SJCRH30 (cell line): Measurements from ENCODE around the gene LTA4H. TPM values are rescaled to one million over a fixed set of nuclear protein-coding genes. Genes with fewer than 3 reads are reported as not detected.

ENCODE experiments used
- DNase-seq, 2 experiments: peaks; one replicate each; pipeline ENCODE4 v3.0.0-alpha.2; 2015 to 2020
- H3K27ac ChIP-seq: fragments of 250-450 bp; sonication (Bioruptor Pico); 2 replicates; pipeline ENCODE4 v1.5.1; 2020; ENCODE audit warnings: mild to moderate bottlenecking, moderate library complexity
- H3K27me3 ChIP-seq: fragments of 250-450 bp; sonication (Bioruptor Pico); 2 replicates; pipeline ENCODE4 v1.5.1; 2020; ENCODE audit warnings: mild to moderate bottlenecking, moderate library complexity
- H3K36me3 ChIP-seq: fragments of 250-450 bp; sonication (Bioruptor Pico); 2 replicates; pipeline ENCODE4 v1.5.1; 2020; ENCODE audit warnings: mild to moderate bottlenecking, moderate library complexity
- H3K4me1 ChIP-seq: fragments of 250-450 bp; sonication (Bioruptor Pico); 2 replicates; pipeline ENCODE4 v1.5.1; 2020; ENCODE audit warnings: mild to moderate bottlenecking, moderate library complexity
- H3K4me3 ChIP-seq: fragments of 250-450 bp; sonication (Bioruptor Pico); 2 replicates; pipeline ENCODE4 v1.5.1; 2020; ENCODE audit warnings: mild to moderate bottlenecking, moderate library complexity
- H3K9me3 ChIP-seq: fragments of 250-450 bp; sonication (Bioruptor Pico); replicated peaks from 2 replicates; pipeline ENCODE4 v1.5.1; 2020; ENCODE audit warnings: mild to moderate bottlenecking, moderate library complexity
- total RNA-seq: library from RNA; depleted of rRNA; stranded (reverse); fragments of >200 nt; shearing (Covaris generic); gene quantifications from 2 replicates; pipeline ENCODE4 v1.2.3, GENCODE V29; 2014

Gene LTA4H
- total RNA-seq, 1 experiment from 2014 or later: 85.6 TPM

- Histone ChIP-seq H3K4me1 (peaks cover 7% of the 10 kb centered on the region; the same call in 1 of the 2 replicates), H3K27me3 (no peaks in the 10 kb centered on the region), H3K27ac (no peak overlapping the region), H3K36me3 (no peaks in the 10 kb centered on the region), H3K4me3 (no peak overlapping the region; the same call in 1 of the 2 replicates), H3K9me3 (no peaks in the 10 kb centered on the region)
- no peak for DNase-seq
These were observed 13.1 kb upstream of the LTA4H start for GRCh38 chr12:96048393-96048969.

- peak in 1 of 2 experiments; percentile 26 for DNase-seq
- Histone ChIP-seq H3K36me3 (no peaks in the 10 kb centered on the region), H3K9me3 (no peaks in the 10 kb centered on the region), H3K27ac (no peak overlapping the region), H3K4me3 (no peak overlapping the region; the same call in 1 of the 2 replicates), H3K4me1 (peaks cover 7% of the 10 kb centered on the region; the same call in 1 of the 2 replicates), H3K27me3 (no peaks in the 10 kb centered on the region)
These were observed 12.1 kb upstream of the LTA4H start for GRCh38 chr12:96047229-96048211.

DNA sequence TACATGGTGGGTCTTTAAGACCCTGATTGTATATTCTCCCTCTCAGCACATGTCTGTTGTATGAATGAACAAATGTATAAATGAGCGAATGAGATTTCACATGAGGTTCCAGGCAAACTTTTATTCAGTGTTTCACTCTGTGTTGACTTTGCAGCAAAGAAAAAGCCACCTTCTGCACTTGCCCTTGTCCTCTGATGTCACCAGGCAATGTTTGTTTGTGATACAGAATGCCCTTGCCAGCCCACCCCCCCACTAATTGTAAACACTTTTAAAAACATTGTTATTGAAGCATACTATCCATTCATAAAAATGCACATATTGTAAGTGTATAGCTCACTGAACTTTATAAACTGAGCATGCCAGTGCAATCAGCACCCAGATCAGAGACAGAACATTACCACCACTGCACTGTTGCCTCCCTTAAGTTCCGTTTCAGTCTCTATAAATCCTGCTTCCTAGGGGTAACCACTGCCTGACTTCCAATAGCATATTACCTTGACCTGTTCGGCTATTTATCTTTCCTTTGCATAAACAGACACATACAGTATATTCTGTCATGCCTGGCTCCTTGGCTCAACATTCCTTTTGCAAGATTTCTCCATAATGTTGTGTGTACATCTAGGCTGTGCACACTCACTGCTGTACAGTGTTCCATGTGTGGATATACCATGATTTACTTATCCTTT, 11.3 kb upstream of the LTA4H start:
- Histone ChIP-seq H3K4me1 (peaks cover 7% of the 10 kb centered on the region; the same call in 1 of the 2 replicates), H3K27ac (no peak overlapping the region), H3K9me3 (no peaks in the 10 kb centered on the region), H3K27me3 (no peaks in the 10 kb centered on the region), H3K36me3 (no peaks in the 10 kb centered on the region), H3K4me3 (no peak overlapping the region)
- no peak for DNase-seq

- Histone ChIP-seq H3K9me3 (no peaks in the 10 kb centered on the region), H3K4me1 (peaks cover 7% of the 10 kb centered on the region; the same call in 1 of the 2 replicates), H3K4me3 (no peak overlapping the region), H3K27ac (no peak overlapping the region), H3K36me3 (no peaks in the 10 kb centered on the region), H3K27me3 (no peaks in the 10 kb centered on the region)
- no peak for DNase-seq
These were observed 10.2 kb upstream of the LTA4H start for GRCh38 chr12:96045566-96045965.

DNA sequence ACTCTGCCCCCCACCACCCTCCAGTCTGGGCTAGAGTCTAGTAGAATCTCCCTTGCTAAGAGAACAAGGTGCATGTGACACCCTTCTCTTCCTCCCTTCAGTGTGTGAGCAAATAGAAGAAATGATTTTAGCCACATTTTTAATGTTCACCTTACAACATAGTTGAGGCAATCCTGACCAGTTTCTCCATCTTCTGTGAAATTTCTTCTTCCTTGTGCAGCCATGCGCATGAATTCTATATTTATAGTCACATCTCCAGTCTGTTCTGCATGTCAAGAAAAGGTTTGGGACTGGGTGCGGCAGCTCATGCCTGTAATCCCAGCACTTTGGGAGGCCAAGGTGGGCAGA, 9.5 kb upstream of the LTA4H start:
- H3K36me3 ChIP-seq: no peaks in the 10 kb centered on the region
- no peak overlapping the region for H3K27ac ChIP-seq
- peaks cover 7% of the 10 kb centered on the region; the same call in 1 of the 2 replicates for H3K4me1 ChIP-seq
- DNase-seq: no peak
- H3K4me3 ChIP-seq: no peak overlapping the region
- no peaks in the 10 kb centered on the region for H3K9me3 ChIP-seq
- H3K27me3 ChIP-seq: no peaks in the 10 kb centered on the region

DNA sequence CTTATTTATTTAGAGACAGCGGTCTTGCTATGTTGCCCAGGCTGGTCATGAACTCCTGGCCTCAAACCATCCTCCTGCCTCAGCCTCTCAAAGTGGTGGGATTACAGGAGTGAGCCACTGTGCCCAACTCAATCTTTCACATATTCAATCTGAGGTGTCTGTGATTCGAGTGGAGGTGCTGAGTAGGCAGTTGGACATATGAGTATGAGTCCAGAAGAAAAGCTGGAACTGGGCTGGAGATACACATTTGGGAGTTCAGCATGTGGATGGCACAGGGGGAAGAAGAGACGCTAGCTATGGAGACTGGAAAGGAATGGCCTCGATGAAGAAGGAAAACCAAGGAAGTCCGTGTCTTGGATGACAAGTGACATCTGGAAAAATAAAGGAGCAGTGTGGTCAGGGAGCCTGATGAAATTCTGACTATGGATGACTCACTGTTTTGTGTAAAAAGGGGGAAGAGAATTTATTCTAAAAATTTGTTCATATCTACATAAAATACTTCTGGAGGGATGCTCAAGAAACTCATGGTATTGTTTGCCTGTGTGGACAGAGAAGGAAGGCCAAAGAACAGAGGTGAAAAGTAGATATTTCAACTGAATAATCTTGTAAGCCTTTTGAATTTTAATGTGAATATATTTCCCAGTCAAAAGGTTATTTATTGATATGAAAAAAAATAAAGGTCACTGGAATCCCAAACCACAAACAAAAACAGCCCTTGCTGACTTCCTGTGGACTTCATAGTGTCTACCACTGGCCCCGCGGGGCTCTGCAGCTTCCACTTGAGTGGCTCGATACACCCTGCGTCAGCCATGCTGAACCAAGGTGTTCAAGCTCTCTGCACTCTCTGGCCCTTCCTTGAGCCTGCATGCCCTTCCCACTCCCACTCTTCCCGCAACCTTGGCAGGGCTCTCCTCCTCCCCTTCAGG, 8.9 kb upstream of the LTA4H start:
- Histone ChIP-seq H3K27ac (no peak overlapping the region), H3K4me3 (no peak overlapping the region), H3K27me3 (no peaks in the 10 kb centered on the region), H3K4me1 (peaks cover 7% of the 10 kb centered on the region; the same call in 1 of the 2 replicates), H3K36me3 (no peaks in the 10 kb centered on the region), H3K9me3 (no peaks in the 10 kb centered on the region)
- DNase-seq: no peak

DNA sequence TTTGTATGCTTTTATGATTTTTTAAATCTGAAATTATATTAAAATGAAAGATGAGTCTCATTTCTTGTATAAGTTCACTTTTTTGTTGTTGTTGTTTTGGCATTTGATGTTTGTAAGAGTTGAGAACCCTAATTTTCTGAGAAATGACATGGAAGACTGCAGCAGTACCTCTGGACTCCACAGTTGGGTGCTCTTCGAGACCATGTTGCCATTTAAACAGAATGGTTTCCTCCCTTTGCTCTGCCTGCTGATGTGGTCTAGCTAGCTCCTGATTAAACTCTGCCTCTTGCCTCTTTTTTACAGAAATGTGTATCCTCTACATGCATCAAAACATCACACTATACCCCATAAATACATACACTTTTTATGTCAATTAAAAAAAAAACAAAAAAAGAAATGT, 5.8 kb upstream of the LTA4H start:
- no peak overlapping the region for H3K27ac ChIP-seq
- no peak overlapping the region for H3K4me3 ChIP-seq
- H3K27me3 ChIP-seq: no peaks in the 10 kb centered on the region
- no peaks in the 10 kb centered on the region for H3K9me3 ChIP-seq
- DNase-seq: no peak
- H3K4me1 ChIP-seq: no peaks in the 10 kb centered on the region
- no peaks in the 10 kb centered on the region for H3K36me3 ChIP-seq

GRCh38 chr12:96040305-96041133, 5.1 kb upstream of the LTA4H start:
- H3K4me3 ChIP-seq: no peak overlapping the region
- no peaks in the 10 kb centered on the region for H3K36me3 ChIP-seq
- DNase-seq: no peak
- no peaks in the 10 kb centered on the region for H3K9me3 ChIP-seq
- H3K4me1 ChIP-seq: no peaks in the 10 kb centered on the region
- H3K27ac ChIP-seq: no peak overlapping the region
- no peaks in the 10 kb centered on the region for H3K27me3 ChIP-seq

DNA sequence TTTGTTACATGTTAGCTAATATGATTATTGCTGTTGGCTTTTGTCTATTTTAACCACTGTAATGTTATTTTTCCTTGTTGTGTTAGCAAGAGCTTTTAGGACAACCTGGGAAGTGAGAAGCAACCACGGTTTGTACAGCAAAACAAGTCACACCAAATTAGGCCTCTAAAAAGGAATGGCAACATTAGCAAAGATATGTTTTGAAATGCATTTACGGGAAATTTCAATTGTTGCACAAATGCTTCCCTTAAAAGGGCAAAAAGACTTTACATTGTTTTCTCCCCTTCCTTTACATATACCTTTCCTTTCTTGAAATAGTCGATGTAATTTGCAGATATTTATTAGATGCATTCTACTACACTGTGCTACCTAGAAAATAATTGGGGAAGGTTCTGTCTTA, 4.1 kb upstream of the LTA4H start:
- DNase-seq: no peak
- H3K4me1 ChIP-seq: no peaks in the 10 kb centered on the region
- no peaks in the 10 kb centered on the region for H3K36me3 ChIP-seq
- no peak overlapping the region for H3K27ac ChIP-seq
- no peaks in the 10 kb centered on the region for H3K27me3 ChIP-seq
- H3K4me3 ChIP-seq: no peak overlapping the region
- no peaks in the 10 kb centered on the region for H3K9me3 ChIP-seq

DNA sequence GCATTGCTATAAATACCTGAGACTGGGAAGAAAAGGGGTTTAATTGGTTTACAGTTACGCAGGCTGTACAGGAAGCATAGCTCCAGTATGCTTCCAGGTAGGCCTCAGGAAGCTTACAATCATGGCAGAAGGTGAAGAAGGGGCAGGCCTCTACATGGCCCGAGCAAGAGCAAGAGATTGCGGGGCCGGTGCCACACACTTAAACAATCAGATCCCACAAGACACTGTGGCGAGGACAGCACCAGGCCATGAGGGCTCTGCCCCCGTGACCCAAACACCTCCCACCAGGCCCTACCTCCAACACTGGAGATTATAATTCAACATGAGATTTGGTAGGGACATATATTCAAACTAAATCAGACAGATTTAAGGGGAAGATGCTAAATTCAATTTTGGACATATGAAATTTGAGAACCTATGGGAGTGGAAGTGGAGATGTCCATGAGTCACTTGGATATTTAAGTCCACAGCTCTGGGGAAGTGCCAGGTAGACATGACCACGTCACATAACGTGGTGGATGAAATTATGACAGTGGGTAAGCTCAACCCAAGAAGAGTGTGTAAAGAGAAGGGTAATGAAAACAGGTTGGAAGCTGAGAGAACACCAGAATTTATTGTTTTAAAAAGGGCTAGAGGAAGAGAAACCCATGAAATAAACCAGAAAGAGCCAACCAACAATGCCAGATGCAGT, 1.5 kb upstream of the LTA4H start:
- H3K4me1 ChIP-seq: peaks cover 3% of the 10 kb centered on the region; the same call in 1 of the 2 replicates
- H3K9me3 ChIP-seq: no peaks in the 10 kb centered on the region
- no peaks in the 10 kb centered on the region for H3K27me3 ChIP-seq
- no peaks in the 10 kb centered on the region for H3K36me3 ChIP-seq
- no peak overlapping the region for H3K4me3 ChIP-seq
- no peak for DNase-seq
- H3K27ac ChIP-seq: no peak overlapping the region

DNA sequence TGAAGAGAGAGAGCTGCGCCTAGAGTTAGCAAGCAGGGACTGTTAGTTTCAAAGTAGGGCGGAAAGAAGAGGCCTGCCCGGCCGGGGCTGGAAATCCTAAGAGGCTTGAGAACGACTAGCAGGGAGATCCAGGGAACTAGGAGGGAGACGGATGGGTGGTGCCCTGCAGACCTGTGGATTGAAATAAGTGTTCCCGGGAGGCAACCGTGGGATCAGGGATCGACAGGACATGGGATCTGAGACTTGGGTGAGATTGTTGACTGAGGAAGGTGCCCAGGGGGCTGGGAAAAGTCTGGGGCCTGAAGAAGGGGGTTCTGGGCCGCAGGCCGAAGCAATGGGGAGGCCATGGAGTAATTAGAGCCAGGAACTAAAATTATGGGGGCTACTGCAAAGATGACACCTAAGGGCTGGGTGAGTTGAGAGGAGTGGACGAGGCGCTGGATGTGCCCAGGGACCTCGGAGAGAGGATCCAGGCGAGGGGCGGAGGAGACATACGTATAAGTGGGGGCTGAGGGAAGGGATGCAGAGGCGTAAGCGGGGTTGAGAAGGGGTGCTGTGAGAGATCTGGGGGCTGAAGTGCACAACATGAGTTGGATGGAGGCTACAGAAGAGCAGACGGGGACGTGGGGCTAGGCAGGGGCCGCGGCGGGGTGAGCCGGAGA, 635 bp downstream of the LTA4H start:
- H3K27me3 ChIP-seq: no peaks in the 10 kb centered on the region
- DNase-seq: peak; percentile 49 to 66
- no peak overlapping the region; the same call in 1 of the 2 replicates for H3K27ac ChIP-seq
- H3K36me3 ChIP-seq: no peaks in the 10 kb centered on the region
- H3K4me1 ChIP-seq: peaks cover 3% of the 10 kb centered on the region; the same call in 1 of the 2 replicates
- no peaks in the 10 kb centered on the region for H3K9me3 ChIP-seq
- H3K4me3 ChIP-seq: peak overlapping the region; percentile 76

DNA sequence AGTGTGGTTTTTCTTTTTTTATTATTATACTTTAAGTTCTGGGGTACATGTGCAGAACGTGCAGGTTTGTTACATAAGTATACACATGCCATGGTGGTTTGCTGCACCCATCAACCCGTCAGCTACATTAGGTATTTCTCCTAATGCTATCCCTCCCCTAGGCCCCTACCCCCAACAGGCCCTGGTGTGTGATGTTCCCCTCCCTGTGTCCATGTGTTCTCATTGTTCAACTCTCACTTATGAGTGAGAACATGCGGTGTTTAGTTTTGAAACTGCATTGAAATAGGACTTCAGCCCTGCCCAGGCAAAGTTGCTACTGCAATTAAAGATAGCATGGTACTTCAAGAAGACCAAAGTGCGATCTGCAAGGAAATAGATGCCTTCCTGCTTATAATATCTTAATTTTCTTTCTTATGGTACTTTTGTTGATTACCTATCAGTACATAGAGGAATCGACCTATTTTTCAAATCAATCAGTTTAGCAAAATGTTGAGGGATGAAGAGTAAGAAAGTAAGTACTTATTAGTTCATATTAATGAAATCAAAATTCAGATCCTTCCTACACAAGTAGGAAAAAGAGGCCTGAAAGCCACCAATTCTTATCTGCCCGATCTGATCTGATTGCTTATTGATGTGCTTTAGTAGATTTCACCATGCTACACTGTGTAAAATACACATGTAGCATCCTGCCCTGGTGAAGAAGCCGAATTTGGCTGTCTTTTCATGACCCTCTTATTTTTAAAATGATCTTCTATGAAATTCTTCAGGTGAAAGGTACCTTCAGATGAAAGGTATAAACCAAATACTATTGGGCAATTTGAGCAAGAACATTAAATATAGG, 1.6 kb downstream of the LTA4H start:
- Histone ChIP-seq H3K27ac (no peak overlapping the region), H3K9me3 (no peaks in the 10 kb centered on the region), H3K4me3 (peak overlapping the region; percentile 76), H3K36me3 (no peaks in the 10 kb centered on the region), H3K4me1 (peaks cover 3% of the 10 kb centered on the region; the same call in 1 of the 2 replicates), H3K27me3 (no peaks in the 10 kb centered on the region)
- no peak for DNase-seq
